HuH-7 (cell line): ENCODE results near the gene LPAR5.

ENCODE experiments used
- DNase-seq: peaks from one replicate; pipeline ENCODE4 v3.0.0; 2011; ENCODE audit warnings: low spot score

The LPAR5 gene

GRCh38 chr12:6638305-6638704, 2.5 kb upstream of the LPAR5 start:
- DNase-seq, result no peak

- DNase-seq, result no peak
Observed at GRCh38 chr12:6635375-6635855, 344 bp downstream of the LPAR5 start.

GRCh38 chr12:6632026-6632983, 3.5 kb downstream of the LPAR5 start:
- DNase-seq, result no peak

- DNase-seq, result no peak
Observed at GRCh38 chr12:6631549-6631961, 4.2 kb downstream of the LPAR5 start.

GRCh38 chr12:6630736-6631135, 5.0 kb downstream of the LPAR5 start:
- DNase-seq, result no peak

GRCh38 chr12:6627616-6628015, 8.1 kb downstream of the LPAR5 start:
- DNase-seq, result no peak

GRCh38 chr12:6626654-6627283, 9.0 kb downstream of the LPAR5 start:
- no peak for DNase-seq

GRCh38 chr12:6620885-6621274, 14.9 kb downstream of the LPAR5 start:
- no peak for DNase-seq

GRCh38 chr12:6620137-6620884, 15.4 kb downstream of the LPAR5 start:
- no peak for DNase-seq

GRCh38 chr12:6618483-6619225, 17.1 kb downstream of the LPAR5 start:
- DNase-seq, result no peak

- DNase-seq, result no peak
Observed at GRCh38 chr12:6615802-6616201, 20.0 kb downstream of the LPAR5 start.

GRCh38 chr12:6614513-6615172, 21.1 kb downstream of the LPAR5 start:
- DNase-seq, result no peak

GRCh38 chr12:6613776-6614512, 21.8 kb downstream of the LPAR5 start:
- peak; percentile 84 for DNase-seq

- no peak for DNase-seq
Observed at GRCh38 chr12:6613015-6613775, 22.6 kb downstream of the LPAR5 start.

- no peak for DNase-seq
Observed at GRCh38 chr12:6612652-6613014, 23.1 kb downstream of the LPAR5 start.

GRCh38 chr12:6612247-6612646, 23.5 kb downstream of the LPAR5 start:
- DNase-seq, result no peak

GRCh38 chr12:6608592-6609281, 27.0 kb downstream of the LPAR5 start:
- peak; percentile 55 for DNase-seq

GRCh38 chr12:6607751-6608591, 27.8 kb downstream of the LPAR5 start:
- peak; percentile 73 for DNase-seq
